ENCODE data around the gene PROX1. TPM values are rescaled to one million over a fixed set of nuclear protein-coding genes. Genes with fewer than 3 reads are reported as not detected.

PROX1 gene
- total RNA-seq, 4 donors from 2014 or later = 34.6 to 51.3 (median 38.4) TPM

GRCh38 chr1:213982672-213983492, 4.9 kb upstream of the PROX1 start:
- peak; percentile 62 to 71 for DNase-seq
- H3K27ac ChIP-seq = peak overlapping the region; percentile 18 to 92 (median 79)
- H3K36me3 ChIP-seq = no peaks in the 10 kb centered on the region
- WGBS, 2 donors = 4 to 5% methylated on average over 26 to 35 of the region's 79 CpGs
- H3K4me3 ChIP-seq (replicated peaks in 1 of 3) = peak overlapping the region in 2 of 3 donors; percentile 14 to 36
- peaks cover 43 to 44% of the 10 kb centered on the region in 2 donors for H3K4me1 ChIP-seq
- intact Hi-C loops (cut with DNase I) = no loop called here
- no peaks in the 10 kb centered on the region for H3K27me3 ChIP-seq
- no peaks in the 10 kb centered on the region for H3K9me3 ChIP-seq
- TF ChIP-seq POLR2A (IDR thresholded peaks at IDR 0.05) (peak in 1 of 2 donors; percentile 43), CTCF (IDR thresholded peaks at IDR 0.05) (peak in 3 of 6 experiments; percentile 9 to 36 (median 32))

GRCh38 chr1:213983493-213984386, 4.0 kb upstream of the PROX1 start:
- TF ChIP-seq CTCF (IDR thresholded peaks at IDR 0.05) = no peak
- no peak for TF ChIP-seq POLR2A (IDR thresholded peaks at IDR 0.05)
- peaks cover 43 to 44% of the 10 kb centered on the region in 2 donors for H3K4me1 ChIP-seq
- peak; percentile 41 to 43 for DNase-seq
- 24 to 27% methylated on average over 35 to 36 of the region's 36 CpGs for WGBS, 2 donors
- no peaks in the 10 kb centered on the region for H3K36me3 ChIP-seq
- no peaks in the 10 kb centered on the region for H3K27me3 ChIP-seq
- no peaks in the 10 kb centered on the region for H3K9me3 ChIP-seq
- peak overlapping the region; percentile 18 to 92 (median 79) for H3K27ac ChIP-seq
- peak overlapping the region in 1 of 3 donors; percentile 36 for H3K4me3 ChIP-seq (replicated peaks in 1 of 3)
- intact Hi-C loops (cut with DNase I) = no loop called here

- Histone ChIP-seq H3K27ac (peak overlapping the region; percentile 18 to 92 (median 79)), H3K9me3 (no peaks in the 10 kb centered on the region), H3K4me3 (replicated peaks in 1 of 3) (peak overlapping the region in 1 of 3 donors; percentile 6), H3K36me3 (no peaks in the 10 kb centered on the region), H3K27me3 (no peaks in the 10 kb centered on the region), H3K4me1 (peaks cover 43 to 44% of the 10 kb centered on the region in 2 donors)
- intact Hi-C loops (cut with DNase I) = loop anchor here (5.0 kb wide), 1 partner anchor 47 kb away; no protein-coding TSS in a partner anchor
- DNase-seq = peak; percentile 87 to 89
- WGBS, 2 donors = 50 to 54% methylated on average over 14 to 15 of the region's 15 CpGs
- TF ChIP-seq CTCF (IDR thresholded peaks at IDR 0.05) = no peak
- TF ChIP-seq POLR2A (IDR thresholded peaks at IDR 0.05) = peak in 1 of 2 donors; percentile 78
Measured at GRCh38 chr1:213984387-213985208, 3.2 kb upstream of the PROX1 start.

- no peak for DNase-seq
- H3K9me3 ChIP-seq = no peaks in the 10 kb centered on the region
- H3K27me3 ChIP-seq = no peaks in the 10 kb centered on the region
- H3K4me3 ChIP-seq (replicated peaks in 1 of 3) = peak overlapping the region in 1 of 3 donors; percentile 6
- peaks cover 43 to 44% of the 10 kb centered on the region in 2 donors for H3K4me1 ChIP-seq
- intact Hi-C loops (cut with DNase I) = loop anchor here (5.0 kb wide), 1 partner anchor 48 kb away; no protein-coding TSS in a partner anchor
- H3K36me3 ChIP-seq = no peaks in the 10 kb centered on the region
- TF ChIP-seq POLR2A (IDR thresholded peaks at IDR 0.05) = no peak
- no peak for TF ChIP-seq CTCF (IDR thresholded peaks at IDR 0.05)
- WGBS, 2 donors = 39 to 53% methylated on average over 26 to 42 of the region's 52 CpGs
- H3K27ac ChIP-seq = peak overlapping the region; percentile 18 to 92 (median 79)
Measured at GRCh38 chr1:213985209-213986019, 2.4 kb upstream of the PROX1 start.
